K562 (cell line): Measurements from ENCODE around the gene NANS. TPM values are rescaled to one million over a fixed set of nuclear protein-coding genes. Genes with fewer than 3 reads are reported as not detected.

Experiments
- NR0B1 ChIP-seq: fragments of 450-650 bp; IDR thresholded peaks from one replicate; pipeline ENCODE4 v1.6.1; 2018; ENCODE audit warnings: mild to moderate bottlenecking, moderate library complexity; ENCODE audit not compliant: partially characterized antibody
- ZNF407 ChIP-seq: fragments of 450-650 bp; IDR thresholded peaks from 2 replicates; pipeline ENCODE4 v1.6.1; 2016; ENCODE audit warnings: low read depth
- polyA plus RNA-seq, 8 experiments: library from polyadenylated mRNA; depleted of rRNA in 4 of 8; stranded (reverse) in 5 of 8; unstranded in 3 of 8; fragments of >200 nt; fragmentation: Nextera tagmentation in 2 of 8; fragmentation: Illumina TruSeq in 1 of 8; extraction: Ambion mirVana in 2 of 8; extraction: Trizol in 1 of 8; gene quantifications; 2 replicates each; pipeline versions ENCODE4 v1.2.1 to v1.2.3, GENCODE V29; 2011 to 2014; ENCODE audit warnings: inconsistent platforms in 1 of 8, missing spikeins in 1 of 8
- total RNA-seq, 7 experiments: library from RNA; depleted of rRNA in 6 of 7; stranded (reverse); fragments of >200 nt in 6 of 7; fragmentation: Illumina TruSeq in 2 of 7; extraction: Trizol in 2 of 7; gene quantifications; 2 replicates each; pipeline versions ENCODE4 v1.2.1 to v1.2.3, GENCODE V29; 2011 to 2021; ENCODE audit warnings: low replicate concordance in 1 of 7

Gene NANS
- total and polyA plus RNA-seq, 9 of the 15 experiments (the other 6 are each of a cell fraction or from before 2014, with no cell fraction given), result 37.1 to 181 (median 137) TPM

GRCh38 chr9:98091735-98092612, 35.4 kb downstream of the NANS start (continued):
- TF ChIP-seq ZNF407, result no peak
- TF ChIP-seq NR0B1, result no peak
